ENCODE measurements around the gene OR2J1. TPM values are rescaled to one million over a fixed set of nuclear protein-coding genes. Genes with fewer than 3 reads are reported as not detected.

OR2J1 gene
- total RNA-seq, 1 donor from 2014 or later = not detected

Other genes with a start within 250 kb of the OR2J1 start
- 54.3 and 64.5 TPM in 2 replicates for gene TRIM27, start 175.5 kb upstream of the OR2J1 start, total RNA-seq
- gene ZNF311, start 94.2 kb upstream of the OR2J1 start, total RNA-seq = 0.56 and 0.59 TPM in 2 replicates
- not detected in 2 replicates for gene OR2W1, start 54.3 kb upstream of the OR2J1 start, total RNA-seq
- not detected in 2 replicates for gene OR2B3, start 12.2 kb upstream of the OR2J1 start, total RNA-seq
- gene OR2J3, start 8.6 kb downstream of the OR2J1 start, total RNA-seq = not detected in 2 replicates
- gene OR2J2, start 71.4 kb downstream of the OR2J1 start, total RNA-seq = not detected in 2 replicates
- gene OR14J1, start 202.2 kb downstream of the OR2J1 start, total RNA-seq = not detected in 2 replicates

All from pulmonary artery endothelial cell (primary cell).